ENCODE results near the gene PLOD1.
A peak's percentile ranks its signal among the peaks of the same experiment; 100 is the strongest.
"Not testable (repeated sequence)": the region's sequence is repeated elsewhere in the genome, so short reads cannot be mapped to it uniquely, and the experiment has no call there.

Gene PLOD1

GRCh38 chr1:12008355-12008754 lies 73.8 kb downstream of the PLOD1 start:
- DNase-seq = not testable (repeated sequence)

GRCh38 chr1:12009318-12009947 lies 74.9 kb downstream of the PLOD1 start:
- DNase-seq = no peak

DNA sequence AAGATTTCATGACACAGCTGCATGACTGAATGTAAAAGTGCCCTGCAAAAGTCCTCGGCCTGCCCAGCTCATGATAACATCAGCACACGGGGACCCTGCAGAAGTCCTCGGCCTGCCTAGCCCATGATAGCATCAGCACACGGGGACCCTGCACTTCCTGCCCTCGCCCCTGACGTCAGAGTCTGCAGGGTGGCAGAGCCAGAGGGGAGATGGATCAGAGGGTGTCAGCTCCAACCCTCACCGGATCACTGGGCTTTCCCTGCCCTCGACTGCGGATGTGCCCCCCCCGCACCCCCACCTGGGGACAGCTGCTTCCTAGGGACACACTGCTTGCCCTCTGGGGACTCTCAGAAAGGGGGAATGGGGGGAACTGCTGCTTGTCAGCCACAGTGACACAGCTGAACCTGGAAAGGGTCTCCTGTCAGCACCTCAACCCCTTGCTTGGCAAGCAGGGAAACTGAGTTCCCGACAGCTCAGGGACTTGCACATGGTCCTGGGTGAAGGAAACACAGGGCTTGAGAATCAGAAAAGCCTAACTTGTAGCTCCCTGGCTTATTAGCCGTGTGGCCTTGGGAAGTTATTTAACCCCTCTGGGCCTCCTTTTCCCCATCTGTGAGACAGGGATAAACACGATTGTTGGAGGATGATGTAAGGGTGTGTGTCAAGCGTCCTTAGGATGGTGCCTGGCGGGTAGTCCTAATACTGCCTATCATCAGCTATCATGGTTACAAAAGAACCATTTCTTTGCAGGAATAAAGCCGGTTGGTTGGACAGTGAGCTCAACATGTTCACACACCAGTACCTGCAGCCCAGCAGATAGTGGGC lies 76.4 kb downstream of the PLOD1 start:
- no peak for DNase-seq

DNA sequence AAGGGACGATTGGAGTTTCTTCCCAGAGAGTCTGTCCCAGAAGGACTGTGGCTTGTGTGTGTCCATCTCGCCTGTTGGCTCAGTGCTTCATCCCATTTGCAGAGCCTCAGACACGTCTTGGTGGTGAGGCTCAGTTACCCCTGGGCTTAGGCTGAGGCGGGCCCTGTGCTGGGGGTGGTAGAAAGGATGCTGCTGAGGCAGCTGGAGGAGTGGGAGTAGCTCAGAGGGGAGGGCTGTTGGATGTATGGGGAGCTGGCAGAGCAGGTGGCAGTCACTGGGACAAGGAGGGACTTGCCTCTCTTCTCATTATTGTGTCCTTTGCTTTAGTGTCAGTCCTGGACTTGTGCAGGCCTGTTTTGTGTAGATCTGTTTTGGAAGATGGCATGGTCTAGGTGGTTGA lies 77.5 kb downstream of the PLOD1 start:
- no peak for DNase-seq

- DNase-seq = no peak
Measured at GRCh38 chr1:12012560-12013316, 78.2 kb downstream of the PLOD1 start.

GRCh38 chr1:12014141-12014991 lies 79.8 kb downstream of the PLOD1 start:
- no peak for DNase-seq

DNA sequence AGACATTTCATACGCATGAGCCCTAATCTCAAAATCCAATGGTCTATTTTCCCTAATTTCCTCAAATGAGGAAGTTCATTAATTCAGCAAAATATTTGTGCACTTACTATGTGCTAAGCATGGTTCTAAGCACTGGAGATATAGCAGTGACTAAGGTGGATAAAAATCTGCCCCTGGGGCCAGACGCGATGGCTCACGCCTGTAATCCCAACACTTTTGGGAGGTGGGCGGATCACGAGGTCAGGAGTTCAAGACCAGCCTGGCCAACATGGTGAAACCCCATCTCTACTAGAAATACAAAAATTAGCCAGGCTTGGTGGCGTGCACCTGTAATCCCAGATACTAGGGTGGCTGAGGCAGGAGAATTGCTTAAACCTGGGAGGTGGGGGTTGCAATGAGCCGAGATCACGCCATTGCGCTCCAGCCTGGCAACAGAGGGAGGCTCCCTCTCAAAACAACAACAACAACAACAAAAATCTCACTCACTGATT lies 80.5 kb downstream of the PLOD1 start:
- DNase-seq = no peak

DNA sequence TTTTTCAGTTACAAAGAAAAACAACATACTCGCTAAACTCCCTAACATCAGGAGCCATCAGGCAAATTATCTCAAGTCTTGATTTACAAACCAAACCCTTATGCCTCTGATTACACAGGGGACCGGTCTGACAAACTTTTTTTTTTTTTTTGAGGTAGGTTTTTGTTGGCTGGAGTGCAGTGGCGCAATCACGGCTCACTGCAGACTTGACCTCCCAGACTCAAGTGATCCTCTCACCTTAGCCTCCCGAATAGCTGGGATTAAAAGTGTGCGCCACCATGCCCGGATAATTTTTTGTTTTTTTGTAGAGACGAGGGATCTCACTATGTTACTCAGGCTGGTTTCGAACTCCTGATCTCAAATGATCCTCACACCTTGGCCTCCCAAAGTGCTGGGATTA lies 81.0 kb downstream of the PLOD1 start:
- no peak for DNase-seq

DNA sequence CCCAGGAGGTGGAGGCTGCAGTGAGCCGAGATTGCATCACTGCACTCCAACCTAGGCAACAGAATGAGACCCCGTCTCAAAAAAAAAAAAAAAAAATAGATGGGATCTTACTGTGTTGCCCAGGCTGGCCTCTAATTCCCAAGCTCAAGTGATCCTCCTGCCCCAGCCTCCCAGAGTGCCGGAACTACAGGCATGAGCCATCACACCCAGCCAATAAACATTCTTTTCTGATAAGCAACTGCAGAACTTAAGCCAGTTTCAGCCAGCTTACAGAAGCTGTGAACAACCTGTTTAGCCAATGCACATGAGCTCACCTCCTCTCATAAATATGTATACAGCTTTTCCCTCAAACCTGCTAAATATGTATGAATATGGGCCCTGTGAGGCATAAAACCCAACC lies 81.7 kb downstream of the PLOD1 start:
- no peak for DNase-seq

- peak; percentile 52 for DNase-seq
Measured at GRCh38 chr1:12019858-12020509, 85.5 kb downstream of the PLOD1 start.

- no peak for DNase-seq
Measured at GRCh38 chr1:12021616-12022015, 87.1 kb downstream of the PLOD1 start.

DNA sequence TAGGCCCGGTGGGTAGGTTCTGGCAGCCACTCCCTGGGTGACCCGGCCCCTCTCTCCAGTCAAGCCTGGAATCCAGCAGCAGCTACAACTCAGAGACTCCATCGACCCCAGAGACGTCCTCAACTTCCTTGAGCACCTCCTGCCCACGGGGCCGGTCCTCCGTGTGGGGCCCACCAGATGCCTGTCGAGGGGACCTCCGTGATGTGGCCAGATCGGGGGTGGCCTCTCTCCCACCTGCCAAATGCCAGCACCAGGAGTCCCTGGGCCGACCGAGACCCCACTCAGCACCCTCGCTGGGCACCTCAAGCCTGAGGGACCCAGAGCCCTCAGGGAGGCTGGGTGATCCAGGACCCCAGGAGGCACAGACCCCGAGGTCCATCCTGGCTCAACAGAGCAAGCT lies 87.5 kb downstream of the PLOD1 start:
- no peak for DNase-seq
